ENCODE measurements around the gene CPS1. TPM values are rescaled to one million over a fixed set of nuclear protein-coding genes. Genes with fewer than 3 reads are reported as not detected.

CPS1 gene
- total RNA-seq, 1 donor from 2014 or later = 4.4 TPM

- H3K27ac Mint-ChIP-seq = no peak overlapping the region
- no peaks in the 10 kb centered on the region for H3K27me3 Mint-ChIP-seq (ENCODE audit: low read depth)
- H3K9me3 Mint-ChIP-seq = no peaks in the 10 kb centered on the region
- no peaks in the 10 kb centered on the region for H3K36me3 Mint-ChIP-seq
- no peaks in the 10 kb centered on the region for H3K4me1 Mint-ChIP-seq
- no peak overlapping the region for H3K4me3 Mint-ChIP-seq
- DNase-seq (ENCODE audit: low spot score in 2 of 2, unreplicated experiment in 2 of 2) = no peak
- no peak for TF ChIP-seq CTCF (IDR thresholded peaks at IDR 0.05; ENCODE audit: unreplicated experiment)
Observed at GRCh38 chr2:210673117-210673516, 116.7 kb downstream of the CPS1 start.

GRCh38 chr2:210676067-210676466, 119.7 kb downstream of the CPS1 start:
- no peak overlapping the region for H3K27ac Mint-ChIP-seq
- TF ChIP-seq CTCF (IDR thresholded peaks at IDR 0.05; ENCODE audit: unreplicated experiment) = no peak
- no peaks in the 10 kb centered on the region for H3K27me3 Mint-ChIP-seq (ENCODE audit: low read depth)
- H3K4me3 Mint-ChIP-seq = no peak overlapping the region
- no peaks in the 10 kb centered on the region for H3K9me3 Mint-ChIP-seq
- no peaks in the 10 kb centered on the region for H3K36me3 Mint-ChIP-seq
- DNase-seq (ENCODE audit: low spot score in 2 of 2, unreplicated experiment in 2 of 2) = no peak
- H3K4me1 Mint-ChIP-seq = no peaks in the 10 kb centered on the region

DNA sequence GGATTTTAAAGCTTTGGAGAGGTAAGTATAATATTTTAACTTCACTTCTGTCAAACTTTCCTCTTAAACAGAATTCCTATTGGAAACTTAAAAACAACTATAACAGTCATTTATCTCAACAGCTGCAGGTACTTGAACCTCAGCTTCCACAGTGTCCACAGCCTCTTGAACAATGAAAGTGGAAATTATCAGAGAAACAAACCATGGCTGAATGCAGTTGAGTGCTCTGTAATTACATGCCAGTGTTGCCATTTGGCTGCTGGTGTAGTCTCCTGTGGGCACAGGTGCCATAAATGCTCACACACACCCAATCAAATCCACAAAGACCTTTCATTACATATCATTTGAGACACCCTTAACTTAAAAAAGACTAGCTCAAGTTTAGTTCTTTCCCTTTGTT, 125.1 kb downstream of the CPS1 start:
- DNase-seq (ENCODE audit: low spot score in 2 of 2, unreplicated experiment in 2 of 2) = no peak
- H3K27ac Mint-ChIP-seq = no peak overlapping the region
- no peak overlapping the region for H3K4me3 Mint-ChIP-seq
- no peaks in the 10 kb centered on the region for H3K27me3 Mint-ChIP-seq (ENCODE audit: low read depth)
- H3K9me3 Mint-ChIP-seq = peaks cover 3% of the 10 kb centered on the region
- H3K36me3 Mint-ChIP-seq = no peaks in the 10 kb centered on the region
- TF ChIP-seq CTCF (IDR thresholded peaks at IDR 0.05; ENCODE audit: unreplicated experiment) = no peak
- H3K4me1 Mint-ChIP-seq = peaks cover 2% of the 10 kb centered on the region

DNA sequence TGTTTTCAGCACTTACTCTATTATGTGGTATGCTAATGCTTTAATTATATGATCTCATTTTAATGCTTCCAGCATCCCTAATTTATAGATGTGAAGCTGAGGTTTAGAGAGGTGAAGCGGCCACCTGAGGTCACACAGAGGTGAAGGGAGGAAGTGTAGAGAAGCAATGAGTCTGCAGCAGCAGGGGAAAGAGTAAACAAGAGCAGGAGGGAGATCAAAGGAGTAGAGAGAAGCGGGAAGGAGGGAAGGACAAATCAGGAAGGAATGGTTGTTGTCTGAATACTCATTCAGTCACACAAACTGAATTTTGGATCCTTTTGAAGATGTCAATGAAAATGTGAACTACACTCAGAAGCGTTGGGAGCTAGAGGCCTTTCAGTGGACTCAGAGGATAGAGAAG, 130.0 kb downstream of the CPS1 start:
- Mint-ChIP-seq H3K36me3 (no peaks in the 10 kb centered on the region), H3K4me1 (peaks cover 6% of the 10 kb centered on the region), H3K27ac (no peak overlapping the region), H3K4me3 (no peak overlapping the region), H3K9me3 (peaks cover 8% of the 10 kb centered on the region), H3K27me3 (ENCODE audit: low read depth) (no peaks in the 10 kb centered on the region)
- no peak for TF ChIP-seq CTCF (IDR thresholded peaks at IDR 0.05; ENCODE audit: unreplicated experiment)
- DNase-seq (ENCODE audit: low spot score in 2 of 2, unreplicated experiment in 2 of 2) = no peak

GRCh38 chr2:210687786-210688470, 131.5 kb downstream of the CPS1 start:
- Mint-ChIP-seq H3K9me3 (peaks cover 8% of the 10 kb centered on the region), H3K27me3 (ENCODE audit: low read depth) (no peaks in the 10 kb centered on the region), H3K36me3 (no peaks in the 10 kb centered on the region), H3K4me3 (no peak overlapping the region), H3K4me1 (peaks cover 6% of the 10 kb centered on the region), H3K27ac (no peak overlapping the region)
- no peak for TF ChIP-seq CTCF (IDR thresholded peaks at IDR 0.05; ENCODE audit: unreplicated experiment)
- no peak for DNase-seq (ENCODE audit: low spot score in 2 of 2, unreplicated experiment in 2 of 2)

DNA sequence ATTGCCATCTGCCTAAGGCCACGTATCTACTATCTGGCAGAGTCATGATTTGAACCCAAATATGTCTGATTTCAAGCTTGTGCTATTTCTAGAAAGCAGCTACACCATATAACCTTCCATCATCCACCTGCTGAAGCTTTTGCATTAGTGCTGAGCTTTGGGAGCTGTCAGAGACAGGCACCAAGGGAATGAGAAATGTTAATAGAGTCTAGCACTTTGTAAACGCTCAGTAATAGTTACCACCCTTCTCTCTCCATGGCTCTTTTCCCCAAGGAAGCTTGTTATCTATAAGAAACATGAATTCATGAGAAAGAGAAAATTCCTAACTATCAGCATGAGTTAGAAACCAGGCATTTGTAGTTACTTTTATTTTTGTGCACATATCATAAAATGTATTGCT, 151.5 kb downstream of the CPS1 start:
- Mint-ChIP-seq H3K4me1 (peaks cover 17% of the 10 kb centered on the region), H3K9me3 (no peaks in the 10 kb centered on the region), H3K4me3 (no peak overlapping the region), H3K27ac (no peak overlapping the region), H3K27me3 (ENCODE audit: low read depth) (no peaks in the 10 kb centered on the region), H3K36me3 (no peaks in the 10 kb centered on the region)
- TF ChIP-seq CTCF (IDR thresholded peaks at IDR 0.05; ENCODE audit: unreplicated experiment) = no peak
- DNase-seq (ENCODE audit: low spot score in 2 of 2, unreplicated experiment in 2 of 2) = no peak

Data from mesothelial cell of epicardium (in vitro differentiated cells).